HepG2 (cell line): ENCODE results near the gene ZNF839. TPM values are rescaled to one million over a fixed set of nuclear protein-coding genes. Genes with fewer than 3 reads are reported as not detected.
A peak's percentile ranks its signal among the peaks of the same experiment; 100 is the strongest.

ENCODE experiments used
- DMAP1 ChIP-seq: IDR thresholded peaks from 2 replicates; pipeline ENCODE4 v1.6.1; 2016
- FOXM1 ChIP-seq: sonication (generic); formaldehyde crosslinking; IDR thresholded peaks from 2 replicates; pipeline ENCODE4 v1.5.0; 2020; ENCODE audit warnings: missing genetic modification reagents
- MAF1 ChIP-seq: sonication (generic); formaldehyde crosslinking; IDR thresholded peaks from 2 replicates; pipeline ENCODE4 v1.5.0; 2020; ENCODE audit warnings: missing genetic modification reagents, borderline replicate concordance
- UBTF ChIP-seq: sonication (generic); formaldehyde crosslinking; IDR thresholded peaks from 2 replicates; pipeline ENCODE4 v1.4.0; 2020; ENCODE audit warnings: mild to moderate bottlenecking, missing genetic modification reagents
- WIZ ChIP-seq: sonication (generic); formaldehyde crosslinking; IDR thresholded peaks from 2 replicates; pipeline ENCODE4 v1.5.1; 2020; ENCODE audit warnings: mild to moderate bottlenecking, missing genetic modification reagents
- ZBTB3 ChIP-seq: sonication (generic); formaldehyde crosslinking; IDR thresholded peaks from 2 replicates; pipeline ENCODE4 v1.4.0; 2020; ENCODE audit warnings: low read depth, mild to moderate bottlenecking, moderate library complexity, missing genetic modification reagents, borderline replicate concordance
- ZMYM3 ChIP-seq: sonication (generic); formaldehyde crosslinking; IDR thresholded peaks from 2 replicates; pipeline ENCODE4 v1.5.1; 2020; ENCODE audit warnings: mild to moderate bottlenecking, missing genetic modification reagents
- ZNF552 ChIP-seq: sonication (generic); formaldehyde crosslinking; IDR thresholded peaks from 2 replicates; pipeline ENCODE4 v1.9.0; 2022; ENCODE audit warnings: missing genetic modification reagents, mild to moderate bottlenecking, borderline replicate concordance
- ZNF850 ChIP-seq: sonication (generic); formaldehyde crosslinking; conservative IDR thresholded peaks from 2 replicates; pipeline ENCODE4 v1.9.0; 2021; ENCODE audit warnings: mild to moderate bottlenecking, missing genetic modification reagents
- polyA plus RNA-seq, 8 experiments: library from polyadenylated mRNA; depleted of rRNA in 3 of 8; stranded (reverse) in 7 of 8; unstranded in 1 of 8; fragments of >200 nt; fragmentation: Illumina TruSeq in 4 of 8; extraction: Trizol in 4 of 8; gene quantifications; 2 replicates each; pipeline versions ENCODE4 v1.2.1 to v1.2.3, GENCODE V29; 2011 to 2016; ENCODE audit warnings: low read depth in 4 of 8, missing spikeins in 1 of 8, mixed read lengths in 1 of 8; ENCODE audit not compliant: insufficient read depth in 1 of 8
- total RNA-seq, 5 experiments: library from RNA; depleted of rRNA; stranded (reverse); fragments of >200 nt; fragmentation: Illumina TruSeq; extraction: Trizol; gene quantifications; 2 replicates each; pipeline ENCODE4 v1.2.3, GENCODE V29; 2016; ENCODE audit warnings: low read depth in 1 of 5
- TF ChIP-seq, protein P1 (sequence below): sonication (generic); formaldehyde crosslinking; IDR thresholded peaks from 2 replicates; pipeline ENCODE4 v1.5.1; 2020; ENCODE audit warnings: missing genetic modification reagents, mild to moderate bottlenecking, borderline replicate concordance
- TF ChIP-seq, protein P2 (sequence below): sonication (generic); formaldehyde crosslinking; IDR thresholded peaks from 2 replicates; pipeline ENCODE4 v1.9.0; 2022; ENCODE audit warnings: missing genetic modification reagents, mild to moderate bottlenecking, borderline replicate concordance
- TF ChIP-seq, protein P3 (sequence below), 2 experiments: sonication (generic) in 1 of 2; formaldehyde crosslinking in 1 of 2; IDR thresholded peaks; 2 replicates each; pipeline versions ENCODE4 v1.6.1 to v1.9.0; 2014 to 2022; ENCODE audit warnings: antibody characterized with exemption in 1 of 2, borderline replicate concordance in 1 of 2, inconsistent platforms in 1 of 2, low read depth in 1 of 2, missing genetic modification reagents in 1 of 2

The ZNF839 gene
- total and polyA plus RNA-seq, 2 of the 13 experiments (the other 11 are each of a cell fraction or from before 2014, with no cell fraction given) = 11.1 to 12.8 TPM

DNA sequence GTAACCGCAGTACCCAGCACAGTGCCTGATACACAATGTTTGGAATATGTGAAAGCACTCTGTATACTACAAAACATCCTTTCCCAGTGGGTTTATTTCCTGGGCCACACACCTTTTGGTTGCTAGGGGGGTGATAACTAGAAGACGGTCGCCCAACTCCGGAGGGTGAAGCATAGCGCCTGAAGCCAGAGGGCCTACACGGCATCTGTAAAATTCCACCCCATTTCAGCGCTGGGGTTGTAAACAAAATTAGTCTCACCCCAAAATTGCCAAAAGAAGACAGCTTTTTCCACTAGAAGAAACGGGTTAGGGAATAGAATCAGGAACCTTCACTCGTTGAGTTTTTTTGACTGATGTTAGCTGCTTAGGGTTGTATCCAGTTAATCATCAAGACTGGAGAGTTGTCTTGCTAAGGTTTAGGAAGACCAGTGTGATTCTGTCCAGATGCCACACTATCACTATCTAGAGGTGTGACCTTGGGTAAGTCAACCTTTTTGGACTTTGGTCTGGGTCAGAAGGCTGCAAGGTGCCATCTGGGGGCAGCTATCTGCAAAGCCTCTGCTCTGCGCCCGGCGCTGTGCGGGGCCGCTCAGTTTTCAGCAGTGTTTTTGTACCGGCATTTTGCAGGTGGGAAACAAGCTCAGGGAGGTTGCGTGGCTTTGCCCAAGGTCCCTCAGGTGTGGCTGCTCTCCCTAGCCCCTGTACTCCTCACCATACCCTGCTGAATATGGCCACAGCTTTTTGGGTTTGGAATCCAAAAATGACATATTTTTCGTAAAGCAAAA is 1.3 kb downstream of the ZNF839 start (continued):
- TF ChIP-seq, protein P1, sequence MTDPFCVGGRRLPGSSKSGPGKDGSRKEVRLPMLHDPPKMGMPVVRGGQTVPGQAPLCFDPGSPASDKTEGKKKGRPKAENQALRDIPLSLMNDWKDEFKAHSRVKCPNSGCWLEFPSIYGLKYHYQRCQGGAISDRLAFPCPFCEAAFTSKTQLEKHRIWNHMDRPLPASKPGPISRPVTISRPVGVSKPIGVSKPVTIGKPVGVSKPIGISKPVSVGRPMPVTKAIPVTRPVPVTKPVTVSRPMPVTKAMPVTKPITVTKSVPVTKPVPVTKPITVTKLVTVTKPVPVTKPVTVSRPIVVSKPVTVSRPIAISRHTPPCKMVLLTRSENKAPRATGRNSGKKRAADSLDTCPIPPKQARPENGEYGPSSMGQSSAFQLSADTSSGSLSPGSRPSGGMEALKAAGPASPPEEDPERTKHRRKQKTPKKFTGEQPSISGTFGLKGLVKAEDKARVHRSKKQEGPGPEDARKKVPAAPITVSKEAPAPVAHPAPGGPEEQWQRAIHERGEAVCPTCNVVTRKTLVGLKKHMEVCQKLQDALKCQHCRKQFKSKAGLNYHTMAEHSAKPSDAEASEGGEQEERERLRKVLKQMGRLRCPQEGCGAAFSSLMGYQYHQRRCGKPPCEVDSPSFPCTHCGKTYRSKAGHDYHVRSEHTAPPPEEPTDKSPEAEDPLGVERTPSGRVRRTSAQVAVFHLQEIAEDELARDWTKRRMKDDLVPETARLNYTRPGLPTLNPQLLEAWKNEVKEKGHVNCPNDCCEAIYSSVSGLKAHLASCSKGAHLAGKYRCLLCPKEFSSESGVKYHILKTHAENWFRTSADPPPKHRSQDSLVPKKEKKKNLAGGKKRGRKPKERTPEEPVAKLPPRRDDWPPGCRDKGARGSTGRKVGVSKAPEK (CRISPR knock-in tag) = no peak
- TF ChIP-seq ZNF850 (CRISPR knock-in tag) = 0 out of 2 replicates have a peak, but pooled peaks have one; percentile 71
- TF ChIP-seq DMAP1 (CRISPR knock-in tag) = peak; percentile 62
- TF ChIP-seq MAF1 (CRISPR knock-in tag) = no peak
- TF ChIP-seq UBTF (CRISPR knock-in tag) = 0 out of 2 replicates have a peak, but pooled peaks have one; percentile 32
- TF ChIP-seq FOXM1 (CRISPR knock-in tag) = no peak
- 0 out of 2 replicates have a peak, but pooled peaks have one; percentile 55 for TF ChIP-seq ZBTB3
- no peak for TF ChIP-seq WIZ (CRISPR knock-in tag)
- TF ChIP-seq, protein P2, sequence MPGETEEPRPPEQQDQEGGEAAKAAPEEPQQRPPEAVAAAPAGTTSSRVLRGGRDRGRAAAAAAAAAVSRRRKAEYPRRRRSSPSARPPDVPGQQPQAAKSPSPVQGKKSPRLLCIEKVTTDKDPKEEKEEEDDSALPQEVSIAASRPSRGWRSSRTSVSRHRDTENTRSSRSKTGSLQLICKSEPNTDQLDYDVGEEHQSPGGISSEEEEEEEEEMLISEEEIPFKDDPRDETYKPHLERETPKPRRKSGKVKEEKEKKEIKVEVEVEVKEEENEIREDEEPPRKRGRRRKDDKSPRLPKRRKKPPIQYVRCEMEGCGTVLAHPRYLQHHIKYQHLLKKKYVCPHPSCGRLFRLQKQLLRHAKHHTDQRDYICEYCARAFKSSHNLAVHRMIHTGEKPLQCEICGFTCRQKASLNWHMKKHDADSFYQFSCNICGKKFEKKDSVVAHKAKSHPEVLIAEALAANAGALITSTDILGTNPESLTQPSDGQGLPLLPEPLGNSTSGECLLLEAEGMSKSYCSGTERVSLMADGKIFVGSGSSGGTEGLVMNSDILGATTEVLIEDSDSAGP = peak; percentile 39; the same call in 1 of the 2 replicates
- TF ChIP-seq, protein P3, sequence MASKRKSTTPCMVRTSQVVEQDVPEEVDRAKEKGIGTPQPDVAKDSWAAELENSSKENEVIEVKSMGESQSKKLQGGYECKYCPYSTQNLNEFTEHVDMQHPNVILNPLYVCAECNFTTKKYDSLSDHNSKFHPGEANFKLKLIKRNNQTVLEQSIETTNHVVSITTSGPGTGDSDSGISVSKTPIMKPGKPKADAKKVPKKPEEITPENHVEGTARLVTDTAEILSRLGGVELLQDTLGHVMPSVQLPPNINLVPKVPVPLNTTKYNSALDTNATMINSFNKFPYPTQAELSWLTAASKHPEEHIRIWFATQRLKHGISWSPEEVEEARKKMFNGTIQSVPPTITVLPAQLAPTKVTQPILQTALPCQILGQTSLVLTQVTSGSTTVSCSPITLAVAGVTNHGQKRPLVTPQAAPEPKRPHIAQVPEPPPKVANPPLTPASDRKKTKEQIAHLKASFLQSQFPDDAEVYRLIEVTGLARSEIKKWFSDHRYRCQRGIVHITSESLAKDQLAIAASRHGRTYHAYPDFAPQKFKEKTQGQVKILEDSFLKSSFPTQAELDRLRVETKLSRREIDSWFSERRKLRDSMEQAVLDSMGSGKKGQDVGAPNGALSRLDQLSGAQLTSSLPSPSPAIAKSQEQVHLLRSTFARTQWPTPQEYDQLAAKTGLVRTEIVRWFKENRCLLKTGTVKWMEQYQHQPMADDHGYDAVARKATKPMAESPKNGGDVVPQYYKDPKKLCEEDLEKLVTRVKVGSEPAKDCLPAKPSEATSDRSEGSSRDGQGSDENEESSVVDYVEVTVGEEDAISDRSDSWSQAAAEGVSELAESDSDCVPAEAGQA (IDR thresholded peaks at IDR 0.05; ENCODE audit: low read depth) = no peak
- TF ChIP-seq, protein P3 (CRISPR knock-in tag; IDR thresholded peaks at IDR 0.05; ENCODE audit: borderline replicate concordance) = 0 out of 2 replicates have a peak, but pooled peaks have one; percentile 18
- TF ChIP-seq ZNF552 (CRISPR knock-in tag) = 0 out of 2 replicates have a peak, but pooled peaks have one; percentile 24
- peak; percentile 68; the same call in 1 of the 2 replicates for TF ChIP-seq ZMYM3 (CRISPR knock-in tag)
